Naive thymus-derived CD8-positive, alpha-beta T cell (primary cell): ENCODE measurements around the gene BABAM2. TPM values are rescaled to one million over a fixed set of nuclear protein-coding genes. Genes with fewer than 3 reads are reported as not detected.

ENCODE experiments used
- ATAC-seq, 2 donors: fragments of 150-1000 bp; cut with Tn5 transposase in 1 of 2; sonication (Bioruptor Pico), chemical (Tn5 transposase) in 1 of 2; 1 replicate in 1 of 2; 2 replicates in 1 of 2; pipeline ENCODE4 v1.10.0; 2021; ENCODE audit warnings: mild to moderate bottlenecking in 2 of 2, moderate library complexity in 2 of 2
- POLR2A ChIA-PET: fragments of 350-600 bp; sonication (Branson Sonifier 250); formaldehyde crosslinking; loops from one replicate; lab custom pipeline; 2021; ENCODE audit warnings: antibody characterized with exemption; lab: Charles Lee
- DNase-seq, 10 donors: peaks; one replicate each; pipeline versions ENCODE4 v3.0.0 to v3.0.0-alpha.2; 2020 to 2022
- H3K27ac Mint-ChIP-seq, 10 donors: one replicate each; pipeline ENCODE4 v1.8.0; 2020 to 2022; ENCODE audit warnings: mild to moderate bottlenecking in 10 of 10, mixed read lengths in 10 of 10, moderate library complexity in 4 of 10, inconsistent platforms in 1 of 10
- H3K27me3 Mint-ChIP-seq, 5 donors: one replicate each; pipeline ENCODE4 v1.8.0; 2021 to 2022; ENCODE audit warnings: mixed read lengths in 5 of 5
- H3K36me3 Mint-ChIP-seq, 3 donors: one replicate each; pipeline ENCODE4 v1.8.0; 2020 to 2022; ENCODE audit warnings: mixed read lengths in 3 of 3, mild to moderate bottlenecking in 2 of 3, inconsistent platforms in 1 of 3
- H3K4me1 Mint-ChIP-seq, 4 donors: one replicate each; pipeline ENCODE4 v1.8.0; 2021 to 2022; ENCODE audit warnings: mixed read lengths in 4 of 4
- H3K4me3 Mint-ChIP-seq, 10 donors: one replicate each; pipeline ENCODE4 v1.8.0; 2020 to 2022; ENCODE audit warnings: mild to moderate bottlenecking in 10 of 10, mixed read lengths in 10 of 10, moderate library complexity in 6 of 10, inconsistent platforms in 1 of 10
- H3K9me3 Mint-ChIP-seq, 9 donors: one replicate each; pipeline ENCODE4 v1.8.0; 2020 to 2022; ENCODE audit warnings: mixed read lengths in 9 of 9, mild to moderate bottlenecking in 3 of 9, inconsistent platforms in 1 of 9, moderate library complexity in 1 of 9
- polyA plus RNA-seq, 3 donors: library from polyadenylated mRNA; unstranded; fragments of 300-500 nt; fragmentation: Illumina TruSeq; gene quantifications; one replicate each; pipeline ENCODE4 v1.2.3, GENCODE V29; 2021
- total RNA-seq, 8 experiments: library from RNA in 2 of 8; stranded (reverse) in 2 of 8; gene quantifications; one replicate each; pipeline ENCODE4 v1.2.3 and lab custom pipeline; 2021 to 2026

Gene BABAM2
- total and polyA plus RNA-seq, 5 experiments from 2014 or later = 29.6 to 60.2 (median 50.5) TPM

DNA sequence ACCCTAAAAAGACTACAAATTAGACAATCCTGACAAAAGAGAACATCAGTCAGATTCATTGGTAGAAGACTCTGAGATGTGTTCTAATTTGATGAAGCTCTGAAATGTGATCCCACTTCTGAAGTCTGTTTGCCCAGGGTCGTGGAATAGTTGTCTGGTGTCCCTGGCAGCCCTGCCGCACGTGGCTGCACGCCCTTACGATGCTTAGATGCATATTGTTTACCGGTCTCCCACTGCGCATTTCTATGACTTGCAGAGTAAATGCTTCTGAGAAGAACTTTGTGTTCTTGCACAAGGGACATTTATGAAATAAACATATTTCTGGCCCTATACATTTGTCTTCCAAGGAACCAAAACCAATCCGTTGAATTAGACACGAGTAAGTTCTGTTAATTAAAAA is 243.2 kb downstream of the BABAM2 start:
- H3K4me1 Mint-ChIP-seq = peaks cover 0 to 34% (median 16%) of the 10 kb centered on the region in 4 donors
- DNase-seq (no peak), ATAC-seq (no peak)
- POLR2A ChIA-PET = no interaction called here
- peaks cover 6 to 35% (median 20%) of the 10 kb centered on the region in 3 donors for H3K36me3 Mint-ChIP-seq
- peak overlapping the region in 1 of 10 donors; percentile 9 for H3K27ac Mint-ChIP-seq
- H3K4me3 Mint-ChIP-seq = no peak overlapping the region
- H3K27me3 Mint-ChIP-seq = no peaks in the 10 kb centered on the region
- no peaks in the 10 kb centered on the region for H3K9me3 Mint-ChIP-seq

DNA sequence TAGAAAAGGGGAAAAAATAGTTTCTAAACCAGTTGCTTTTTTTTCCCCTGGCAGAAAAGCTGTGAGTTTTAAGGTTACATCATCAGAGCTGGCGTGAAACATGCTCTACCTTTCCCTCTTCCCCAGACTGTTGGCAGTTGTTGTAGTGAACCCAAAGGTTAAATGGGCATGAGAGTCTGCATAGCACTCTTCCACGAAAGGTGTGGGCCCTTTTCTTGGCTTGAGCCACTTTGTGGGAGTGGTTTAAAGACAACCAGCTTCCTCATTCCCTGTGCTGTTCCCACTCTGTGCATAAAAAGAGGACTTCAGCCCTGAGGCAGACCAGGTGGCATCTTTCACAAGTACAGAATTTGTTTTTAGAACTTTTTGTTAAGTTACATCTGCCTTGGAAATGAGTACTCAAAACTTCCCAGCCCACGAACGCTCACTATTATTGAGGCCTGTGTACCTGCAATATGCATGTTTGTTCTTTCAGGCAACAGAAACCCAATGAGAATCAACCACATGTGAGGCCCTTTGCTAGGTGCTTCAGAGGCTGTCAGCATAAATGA is 243.8 kb downstream of the BABAM2 start:
- ATAC-seq (peak in 1 of 2 donors; percentile 46), DNase-seq (peak in 1 of 10 donors; percentile 8)
- Mint-ChIP-seq H3K27me3 (no peaks in the 10 kb centered on the region), H3K4me3 (no peak overlapping the region), H3K4me1 (peaks cover 0 to 34% (median 16%) of the 10 kb centered on the region in 4 donors), H3K36me3 (peaks cover 6 to 35% (median 22%) of the 10 kb centered on the region in 3 donors), H3K9me3 (no peaks in the 10 kb centered on the region), H3K27ac (peak overlapping the region in 7 of 10 donors; percentile 13 to 70 (median 63))
- POLR2A ChIA-PET = no interaction called here

DNA sequence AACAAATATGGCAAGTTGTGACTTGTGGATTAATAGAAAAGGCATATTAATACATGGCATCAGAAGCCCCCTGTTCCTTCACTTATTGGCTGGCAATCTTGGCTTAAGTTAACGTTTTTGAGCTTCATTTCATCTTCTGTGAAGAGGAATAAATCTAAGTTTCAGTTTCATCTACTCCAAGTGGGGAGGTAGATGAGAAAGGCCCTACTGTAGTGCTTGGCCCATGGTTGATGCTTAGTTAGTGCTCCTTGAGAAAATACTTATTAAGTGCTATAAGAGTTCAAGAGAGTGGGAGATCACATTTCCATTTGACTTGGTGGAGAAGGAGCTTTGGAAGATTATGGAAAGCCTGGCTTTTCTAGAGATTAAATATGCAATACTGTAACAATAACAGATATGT is 244.3 kb downstream of the BABAM2 start:
- Mint-ChIP-seq H3K27ac (peak overlapping the region in 7 of 10 donors; percentile 1 to 70 (median 23)), H3K4me3 (no peak overlapping the region), H3K27me3 (no peaks in the 10 kb centered on the region), H3K4me1 (peaks cover 0 to 34% (median 16%) of the 10 kb centered on the region in 4 donors), H3K9me3 (no peaks in the 10 kb centered on the region), H3K36me3 (peaks cover 6 to 37% (median 25%) of the 10 kb centered on the region in 3 donors)
- peak in 1 of 2 donors; percentile 47 for ATAC-seq
- POLR2A ChIA-PET = no interaction called here
- DNase-seq = peak in 1 of 10 donors; percentile 5

DNA sequence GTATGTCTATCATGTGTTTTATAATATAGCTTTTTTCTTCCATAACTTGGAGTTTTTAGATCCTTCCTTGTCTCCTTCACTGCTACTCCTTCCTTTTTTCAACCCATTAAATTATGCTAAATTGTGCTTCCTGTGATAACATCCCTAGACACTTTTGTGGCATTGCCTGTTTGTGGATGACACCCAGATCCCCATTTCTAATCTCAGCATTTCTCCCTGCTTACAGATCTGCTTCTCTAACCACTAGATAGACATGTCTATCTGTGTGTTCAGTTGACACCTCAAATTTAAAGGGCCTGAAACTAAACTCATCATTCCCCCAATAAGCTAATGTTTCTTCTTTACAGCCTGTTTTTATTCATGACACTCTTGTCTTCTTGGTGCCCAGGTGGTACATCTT is 244.8 kb downstream of the BABAM2 start:
- Mint-ChIP-seq H3K36me3 (peaks cover 6 to 36% (median 30%) of the 10 kb centered on the region in 3 donors), H3K27ac (peak overlapping the region in 7 of 10 donors; percentile 3 to 70 (median 23)), H3K4me1 (peaks cover 0 to 34% (median 16%) of the 10 kb centered on the region in 4 donors), H3K4me3 (no peak overlapping the region), H3K9me3 (no peaks in the 10 kb centered on the region), H3K27me3 (no peaks in the 10 kb centered on the region)
- POLR2A ChIA-PET = no interaction called here
- no peak for DNase-seq
- no peak for ATAC-seq

DNA sequence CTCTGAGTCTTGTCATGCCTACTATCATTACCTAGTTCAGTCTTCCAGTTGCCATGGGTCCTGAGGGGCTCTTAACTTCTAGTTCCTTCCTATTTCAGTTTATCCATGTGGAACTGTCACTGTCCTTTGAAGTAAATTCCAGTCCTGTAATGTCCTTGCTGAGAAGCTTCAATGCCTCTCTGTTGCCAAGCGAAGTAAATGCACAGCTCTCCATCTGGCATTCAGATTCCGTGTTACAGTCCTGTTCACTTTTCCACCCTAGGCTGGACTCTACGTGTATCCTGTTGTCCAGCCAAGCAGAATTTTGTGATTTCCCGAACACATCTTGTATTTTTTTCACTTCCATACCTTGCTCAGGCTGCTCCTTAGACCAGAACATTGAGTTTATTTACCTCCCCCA is 245.3 kb downstream of the BABAM2 start:
- no peak for DNase-seq
- POLR2A ChIA-PET = no interaction called here
- Mint-ChIP-seq H3K4me3 (peak overlapping the region in 1 of 10 donors; percentile 1), H3K4me1 (peaks cover 0 to 34% (median 16%) of the 10 kb centered on the region in 4 donors), H3K27me3 (no peaks in the 10 kb centered on the region), H3K9me3 (no peaks in the 10 kb centered on the region), H3K36me3 (peaks cover 6 to 32% (median 30%) of the 10 kb centered on the region in 3 donors), H3K27ac (peak overlapping the region in 2 of 10 donors; percentile 55 to 70)
- ATAC-seq = no peak

DNA sequence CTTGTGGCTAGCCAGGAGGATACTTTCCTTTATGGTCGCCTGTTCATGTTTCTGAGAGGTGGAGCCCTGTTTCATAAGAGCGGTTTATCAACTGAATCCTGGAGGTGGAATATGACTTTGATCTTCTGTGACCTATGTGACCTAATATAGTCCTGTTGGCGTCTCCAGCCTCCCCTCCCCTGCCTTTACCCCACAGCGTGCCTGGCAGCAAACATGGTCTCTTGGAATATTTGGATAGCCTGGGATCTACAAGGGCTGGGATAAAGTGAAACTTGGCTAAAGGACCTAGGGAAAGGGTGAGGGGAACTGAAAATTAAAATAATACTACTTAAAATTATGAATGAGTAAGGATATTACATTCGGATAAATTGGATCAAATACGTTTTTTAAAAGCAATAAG is 246.0 kb downstream of the BABAM2 start:
- Mint-ChIP-seq H3K4me1 (peaks cover 0 to 34% (median 16%) of the 10 kb centered on the region in 4 donors), H3K36me3 (peaks cover 6 to 30% (median 29%) of the 10 kb centered on the region in 3 donors), H3K27me3 (no peaks in the 10 kb centered on the region), H3K9me3 (no peaks in the 10 kb centered on the region), H3K27ac (peak overlapping the region in 1 of 10 donors; percentile 55), H3K4me3 (no peak overlapping the region)
- no peak for ATAC-seq
- no peak for DNase-seq
- POLR2A ChIA-PET = no interaction called here

DNA sequence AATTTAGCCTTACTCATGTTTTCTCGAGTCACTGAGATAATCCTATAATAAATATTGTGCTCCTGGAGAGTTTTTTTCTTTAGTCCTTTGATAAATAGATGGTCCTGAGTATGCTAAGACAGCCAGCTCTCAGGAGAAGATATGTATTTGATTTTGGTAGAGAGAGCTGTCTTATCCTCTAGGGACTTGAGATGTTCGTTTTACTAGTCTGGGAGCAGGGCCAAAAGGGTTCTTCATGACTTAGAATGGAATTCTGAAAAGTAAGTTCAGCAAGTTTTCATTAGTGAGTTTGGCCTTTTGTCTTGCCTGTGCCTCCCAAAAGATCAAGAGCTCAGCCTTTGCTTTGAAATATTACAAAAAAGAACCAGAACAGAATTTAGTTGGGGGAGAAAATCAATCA is 246.7 kb downstream of the BABAM2 start:
- peaks cover 5 to 27% (median 26%) of the 10 kb centered on the region in 3 donors for H3K36me3 Mint-ChIP-seq
- ATAC-seq = no peak
- no peaks in the 10 kb centered on the region for H3K27me3 Mint-ChIP-seq

DNA sequence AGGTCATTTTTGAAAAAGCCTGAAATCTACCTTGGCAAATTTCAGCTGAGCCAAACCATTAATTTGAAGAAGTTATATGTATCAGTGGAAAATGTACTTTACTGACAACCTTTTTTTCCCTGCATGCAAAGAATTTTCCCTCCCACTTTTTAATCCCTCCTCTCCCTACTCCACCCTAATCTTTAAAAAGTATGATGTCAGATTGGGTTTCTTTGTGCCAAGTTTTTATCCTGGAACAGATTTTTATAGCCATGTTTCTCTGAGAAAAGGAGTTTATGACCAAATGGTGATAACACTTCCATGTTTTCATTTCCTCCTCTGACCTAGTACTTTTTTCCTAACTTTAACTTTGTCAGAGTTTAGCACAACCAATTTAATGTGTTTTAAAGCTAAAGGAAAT is 251.9 kb downstream of the BABAM2 start:
- POLR2A ChIA-PET = interaction anchor here (0.7 kb wide), 1 partner anchor 257 kb away, joined by 3 read pairs; no protein-coding TSS in a partner anchor
- H3K27ac Mint-ChIP-seq = no peak overlapping the region
- peaks cover 0 to 4% (median 0%) of the 10 kb centered on the region in 4 donors for H3K4me1 Mint-ChIP-seq
- ATAC-seq = no peak
- H3K9me3 Mint-ChIP-seq = no peaks in the 10 kb centered on the region
- no peak for DNase-seq
- no peak overlapping the region for H3K4me3 Mint-ChIP-seq
- peaks cover 6 to 30% (median 17%) of the 10 kb centered on the region in 3 donors for H3K36me3 Mint-ChIP-seq
- H3K27me3 Mint-ChIP-seq = no peaks in the 10 kb centered on the region

More for the DNA sequence above, 246.7 kb downstream of the BABAM2 start:
- POLR2A ChIA-PET = no interaction called here
- Mint-ChIP-seq H3K27ac (no peak overlapping the region), H3K4me3 (no peak overlapping the region), H3K4me1 (peaks cover 0 to 34% (median 16%) of the 10 kb centered on the region in 4 donors), H3K9me3 (no peaks in the 10 kb centered on the region)
- DNase-seq = no peak

DNA sequence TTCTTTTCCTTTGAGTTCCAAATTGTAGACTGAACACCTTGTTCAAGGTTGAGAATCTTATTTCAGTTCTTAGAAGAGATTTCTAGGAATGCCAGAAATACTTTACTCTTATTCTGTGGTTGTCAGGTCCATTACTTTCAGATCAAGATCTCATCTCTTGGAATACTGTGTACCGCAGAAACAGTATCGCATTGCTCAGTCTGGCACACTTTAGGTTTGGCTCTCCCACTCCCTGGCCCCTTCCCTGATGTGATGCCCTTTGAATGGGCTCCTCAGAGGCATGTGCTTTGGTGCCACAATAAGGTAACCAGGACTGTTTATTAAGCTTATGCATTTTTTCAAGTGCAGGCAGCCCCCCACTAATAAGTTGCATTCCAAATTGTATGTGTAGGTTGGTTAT is 257.5 kb downstream of the BABAM2 start:
- DNase-seq (no peak), ATAC-seq (no peak)
- POLR2A ChIA-PET = no interaction called here
- H3K4me3 Mint-ChIP-seq = no peak overlapping the region
- no peaks in the 10 kb centered on the region for H3K27me3 Mint-ChIP-seq
- peaks cover 0 to 4% (median 0%) of the 10 kb centered on the region in 9 donors for H3K9me3 Mint-ChIP-seq
- no peaks in the 10 kb centered on the region for H3K4me1 Mint-ChIP-seq
- no peak overlapping the region for H3K27ac Mint-ChIP-seq
- peaks cover 18 to 55% (median 33%) of the 10 kb centered on the region in 3 donors for H3K36me3 Mint-ChIP-seq

DNA sequence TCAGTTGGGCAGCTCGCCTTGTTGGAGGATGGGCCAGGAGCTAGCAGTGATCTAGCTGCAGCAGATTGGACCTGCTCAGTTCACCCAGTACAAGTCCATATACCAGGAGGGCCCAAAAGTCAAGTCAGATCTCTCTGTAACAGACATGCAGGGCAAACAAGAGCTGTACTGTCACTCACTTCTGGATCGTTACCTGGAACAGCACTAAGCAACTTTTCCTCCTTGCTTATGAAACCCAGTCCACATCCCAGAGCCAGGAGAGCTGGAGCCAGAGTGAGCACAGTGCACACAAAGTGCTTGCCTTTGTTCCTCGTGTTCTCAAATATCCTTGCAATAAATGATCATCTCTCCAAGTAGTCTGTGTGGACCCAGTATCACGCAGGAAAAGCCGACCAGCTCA is 258.0 kb downstream of the BABAM2 start:
- POLR2A ChIA-PET = no interaction called here
- Mint-ChIP-seq H3K4me1 (no peaks in the 10 kb centered on the region), H3K9me3 (peaks cover 0 to 4% (median 0%) of the 10 kb centered on the region in 9 donors), H3K36me3 (peaks cover 22 to 60% (median 39%) of the 10 kb centered on the region in 3 donors), H3K27ac (no peak overlapping the region), H3K27me3 (no peaks in the 10 kb centered on the region), H3K4me3 (no peak overlapping the region)
- DNase-seq (no peak), ATAC-seq (no peak)

DNA sequence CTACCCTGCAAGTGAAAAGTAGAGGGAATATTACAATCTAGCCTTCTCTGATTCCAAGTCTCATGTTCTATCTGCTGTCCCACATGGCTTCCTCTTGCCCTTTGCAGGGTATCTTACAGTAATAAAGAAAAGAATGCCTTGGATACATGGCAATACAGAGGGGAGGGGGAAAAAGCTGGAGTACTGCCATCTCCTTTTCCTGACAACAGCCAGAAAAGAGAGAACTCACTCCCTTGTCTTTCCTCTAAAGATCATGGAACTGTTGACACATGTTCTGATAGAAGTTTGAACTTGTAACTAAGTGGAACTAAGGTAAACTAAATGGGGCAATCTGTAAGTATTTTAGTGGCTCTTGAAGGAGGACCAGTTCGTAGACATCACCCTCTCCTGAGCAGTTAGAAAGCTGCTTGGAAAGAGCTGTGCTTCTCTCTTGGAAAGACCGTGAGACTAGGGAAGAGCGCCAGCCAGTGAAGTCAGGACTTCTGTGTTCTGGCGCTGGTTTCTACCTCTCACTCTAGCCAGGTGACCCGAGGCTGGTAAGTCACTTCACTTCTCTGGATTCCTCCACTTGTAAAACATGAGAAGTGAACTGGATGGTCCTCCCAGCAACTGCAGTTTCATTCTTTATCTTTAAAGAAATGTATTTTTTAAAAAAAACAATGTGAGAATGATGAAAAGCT is 259.8 kb downstream of the BABAM2 start:
- peaks cover 1 to 19% (median 10%) of the 10 kb centered on the region in 9 donors for H3K9me3 Mint-ChIP-seq
- no peaks in the 10 kb centered on the region for H3K4me1 Mint-ChIP-seq
- ATAC-seq (no peak), DNase-seq (no peak)
- H3K27ac Mint-ChIP-seq = no peak overlapping the region
- no peak overlapping the region for H3K4me3 Mint-ChIP-seq
- POLR2A ChIA-PET = interaction anchor here (0.6 kb wide), 1 partner anchor 405 kb away, joined by 3 read pairs; no protein-coding TSS in a partner anchor
- H3K36me3 Mint-ChIP-seq = peaks cover 38 to 71% (median 47%) of the 10 kb centered on the region in 3 donors
- H3K27me3 Mint-ChIP-seq = no peaks in the 10 kb centered on the region

DNA sequence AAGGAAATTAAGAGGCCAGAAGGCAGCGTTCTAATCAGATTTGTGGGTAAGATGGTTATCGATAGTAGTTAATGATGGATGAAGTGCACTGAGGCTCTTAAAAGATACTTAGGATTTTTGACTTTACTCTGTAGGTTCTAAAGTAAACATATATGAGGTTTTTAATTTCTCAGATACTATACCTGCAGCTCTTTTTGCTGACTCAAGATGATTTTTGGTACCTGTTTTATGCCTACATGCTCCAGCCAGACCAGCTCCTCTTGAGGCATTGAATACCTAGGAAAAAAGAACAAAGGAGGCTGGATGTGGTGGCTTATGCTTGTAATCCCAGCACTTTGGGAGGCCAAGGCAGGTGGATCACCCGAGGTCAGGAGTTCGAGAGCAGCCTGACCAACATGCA is 260.5 kb downstream of the BABAM2 start:
- Mint-ChIP-seq H3K36me3 (peaks cover 41 to 76% (median 51%) of the 10 kb centered on the region in 3 donors), H3K9me3 (peaks cover 5 to 26% (median 14%) of the 10 kb centered on the region in 9 donors), H3K4me3 (no peak overlapping the region), H3K27ac (no peak overlapping the region), H3K27me3 (no peaks in the 10 kb centered on the region), H3K4me1 (no peaks in the 10 kb centered on the region)
- DNase-seq (no peak), ATAC-seq (no peak)
- POLR2A ChIA-PET = no interaction called here
